Stomach smooth muscle (tissue), 2 donors: ENCODE results near the gene MMRN2.

Experiments used
- H3K27ac ChIP-seq: one replicate; pipeline ENCODE4 v1.7.0; 2013; ENCODE audit warnings: mild to moderate bottlenecking, low read length, inconsistent platforms
- H3K27me3 ChIP-seq, 2 donors: one replicate each; pipeline ENCODE4 v1.7.0; 2013; ENCODE audit warnings: low read length in 2 of 2; ENCODE audit not compliant: insufficient read depth in 2 of 2, control insufficient read depth in 1 of 2
- H3K36me3 ChIP-seq, 2 donors: one replicate each; pipeline ENCODE4 v1.7.0; 2013; ENCODE audit warnings: low read length in 2 of 2; ENCODE audit not compliant: control insufficient read depth in 2 of 2, insufficient read depth in 2 of 2
- H3K4me1 ChIP-seq: one replicate; pipeline ENCODE4 v1.7.0; 2013; ENCODE audit warnings: low read length; ENCODE audit not compliant: control insufficient read depth, insufficient read depth
- H3K4me3 ChIP-seq, 2 donors: one replicate each; pipeline ENCODE4 v1.7.0; 2013; ENCODE audit warnings: low read length in 2 of 2
- H3K9ac ChIP-seq, 2 donors: one replicate each; pipeline ENCODE4 v1.7.0; 2013; ENCODE audit warnings: low read length in 2 of 2, mild to moderate bottlenecking in 1 of 2
- H3K9me3 ChIP-seq, 2 donors: one replicate each; pipeline ENCODE4 v1.7.0; 2013; ENCODE audit warnings: low read length in 2 of 2; ENCODE audit not compliant: control insufficient read depth in 2 of 2
- donor health status: healthy.
- donor health status: Pancreatic carcinoma.

MMRN2 gene

GRCh38 chr10:86961481-86962091 is 4.2 kb upstream of the MMRN2 start:
- no peak overlapping the region for H3K9ac ChIP-seq

GRCh38 chr10:86960863-86961434 is 3.5 kb upstream of the MMRN2 start:
- H3K36me3 ChIP-seq: no peaks in the 10 kb centered on the region
- peaks cover 44% of the 10 kb centered on the region for H3K4me1 ChIP-seq
- no peaks in the 10 kb centered on the region for H3K9me3 ChIP-seq
- peaks cover 0 to 7% of the 10 kb centered on the region in 2 donors for H3K27me3 ChIP-seq
- no peak overlapping the region for H3K9ac ChIP-seq
- peak overlapping the region in 1 of 2 donors; percentile 15 for H3K4me3 ChIP-seq
- no peak overlapping the region for H3K27ac ChIP-seq

More at GRCh38 chr10:86961481-86962091, 4.2 kb upstream of the MMRN2 start:
- Histone ChIP-seq H3K27me3 (peaks cover 0 to 7% of the 10 kb centered on the region in 2 donors), H3K27ac (no peak overlapping the region), H3K4me1 (peaks cover 46% of the 10 kb centered on the region), H3K4me3 (no peak overlapping the region), H3K9me3 (no peaks in the 10 kb centered on the region), H3K36me3 (no peaks in the 10 kb centered on the region)

- H3K4me3 ChIP-seq: peak overlapping the region in 1 of 2 donors; percentile 15
- H3K27ac ChIP-seq: peak overlapping the region; percentile 11
- H3K27me3 ChIP-seq: peaks cover 0 to 7% of the 10 kb centered on the region in 2 donors
- no peak overlapping the region for H3K9ac ChIP-seq
- H3K9me3 ChIP-seq: no peaks in the 10 kb centered on the region
- no peaks in the 10 kb centered on the region for H3K36me3 ChIP-seq
- H3K4me1 ChIP-seq: peaks cover 51% of the 10 kb centered on the region
These were observed 2.8 kb upstream of the MMRN2 start for GRCh38 chr10:86960003-86960862.

GRCh38 chr10:86959737-86960002 is 2.3 kb upstream of the MMRN2 start:
- no peaks in the 10 kb centered on the region for H3K9me3 ChIP-seq
- H3K27me3 ChIP-seq: peaks cover 0 to 7% of the 10 kb centered on the region in 2 donors
- peak overlapping the region in 1 of 2 donors; percentile 57 for H3K4me3 ChIP-seq
- peak overlapping the region; percentile 11 for H3K27ac ChIP-seq
- peaks cover 55% of the 10 kb centered on the region for H3K4me1 ChIP-seq
- H3K9ac ChIP-seq: no peak overlapping the region
- no peaks in the 10 kb centered on the region for H3K36me3 ChIP-seq

GRCh38 chr10:86958901-86959736 is 1.7 kb upstream of the MMRN2 start:
- H3K36me3 ChIP-seq: no peaks in the 10 kb centered on the region
- H3K4me3 ChIP-seq: peak overlapping the region in 1 of 2 donors; percentile 57
- H3K27me3 ChIP-seq: peaks cover 0 to 7% of the 10 kb centered on the region in 2 donors
- peak overlapping the region; percentile 11 for H3K27ac ChIP-seq
- peaks cover 53% of the 10 kb centered on the region for H3K4me1 ChIP-seq
- H3K9ac ChIP-seq: peak overlapping the region in 1 of 2 donors; percentile 25
- no peaks in the 10 kb centered on the region for H3K9me3 ChIP-seq

GRCh38 chr10:86958116-86958900 is 893 bp upstream of the MMRN2 start, which contains the start of gene SNCG:
SNCG (plus strand) TSS chr10:86958599; CDS start chr10:86958698, 99 bp downstream.
- Histone ChIP-seq H3K9me3 (no peaks in the 10 kb centered on the region), H3K36me3 (no peaks in the 10 kb centered on the region), H3K4me3 (peak within 1 kb of the TSS in 1 of 2 donors; percentile 57), H3K27me3 (peaks cover 0 to 7% of the 10 kb centered on the region in 2 donors), H3K9ac (peak within 1 kb of the TSS in 1 of 2 donors; percentile 25), H3K4me1 (peaks cover 58% of the 10 kb centered on the region), H3K27ac (peak within 1 kb of the TSS; percentile 31)

GRCh38 chr10:86956848-86957448 is 467 bp downstream of the MMRN2 start:
- Histone ChIP-seq H3K4me3 (peak overlapping the region in 1 of 2 donors; percentile 49), H3K4me1 (peaks cover 58% of the 10 kb centered on the region), H3K9ac (peak overlapping the region; percentile 20 to 29), H3K36me3 (no peaks in the 10 kb centered on the region), H3K9me3 (no peaks in the 10 kb centered on the region), H3K27me3 (peaks cover 0 to 7% of the 10 kb centered on the region in 2 donors), H3K27ac (peak overlapping the region; percentile 31)

- peak overlapping the region in 1 of 2 donors; percentile 49 for H3K4me3 ChIP-seq
- H3K27me3 ChIP-seq: peaks cover 0 to 7% of the 10 kb centered on the region in 2 donors
- H3K9ac ChIP-seq: peak overlapping the region in 1 of 2 donors; percentile 36
- H3K36me3 ChIP-seq: no peaks in the 10 kb centered on the region
- H3K4me1 ChIP-seq: peaks cover 58% of the 10 kb centered on the region
- H3K27ac ChIP-seq: peak overlapping the region; percentile 31
- H3K9me3 ChIP-seq: no peaks in the 10 kb centered on the region
These were observed 1.1 kb downstream of the MMRN2 start for GRCh38 chr10:86956195-86956847.

GRCh38 chr10:86955501-86956194 is 1.8 kb downstream of the MMRN2 start:
- Histone ChIP-seq H3K4me1 (peaks cover 58% of the 10 kb centered on the region), H3K36me3 (no peaks in the 10 kb centered on the region), H3K4me3 (peak overlapping the region in 1 of 2 donors; percentile 52), H3K9me3 (no peaks in the 10 kb centered on the region), H3K27ac (peak overlapping the region; percentile 41), H3K27me3 (peaks cover 0 to 7% of the 10 kb centered on the region in 2 donors), H3K9ac (no peak overlapping the region)
